K562 (cell line): ENCODE results near the gene LRRC59. TPM values are rescaled to one million over a fixed set of nuclear protein-coding genes. Genes with fewer than 3 reads are reported as not detected.

ENCODE experiments used
- ATAC-seq: fragments of 200-7000 bp; cut with Tn5 transposase; 3 replicates; pipeline ENCODE4 v1.9.1; 2020; ENCODE audit warnings: moderate library complexity
- BruUV-seq: library from RNA; stranded (reverse); fragments of 400-500 nt; replicated peaks from 2 replicates; lab custom pipeline; 2021; lab: Mats Ljungman, UMichigan
- CTCF ChIA-PET: fragments of 300-600 bp; formaldehyde crosslinking; extraction: SDS; loops from one replicate; lab custom pipeline; 2021; ENCODE audit warnings: low intra/inter-chr PET ratio; lab: Yijun Ruan, JAX
- POLR2A ChIA-PET: fragments of 300-600, 350-650 bp; sonication (Branson Sonifier 250); formaldehyde crosslinking; extraction: SDS; loops from one replicate; lab custom pipeline; 2021; ENCODE audit warnings: antibody characterized with exemption, inconsistent platforms; lab: Yijun Ruan, JAX
- DNase-seq, 4 experiments: peaks; one replicate each; pipeline versions ENCODE4 v3.0.0 to v3.0.0-alpha.2; 2011 to 2018; ENCODE audit warnings: low spot score in 3 of 4, mixed read lengths in 3 of 4; ENCODE audit errors: extremely low read depth in 1 of 4
- FAIRE-seq: peaks from 2 replicates; lab custom pipeline; 2011; peaks lifted over from hg19 to GRCh38; lab: Jason Lieb, UNC
- H2AFZ ChIP-seq: 2 replicates; pipeline ENCODE4 v1.6.0; 2011; ENCODE audit warnings: low read depth, low read length, control low read depth, inconsistent platforms
- H3K27ac ChIP-seq: fragments of 200-600 bp; 3 replicates; pipeline ENCODE4 v1.8.0; 2011; ENCODE audit warnings: low read depth, mild to moderate bottlenecking, control low read depth, inconsistent platforms, low read length, moderate library complexity, mixed read lengths; ENCODE audit errors: extremely low read depth
- H3K27me3 ChIP-seq, 2 experiments: fragments of 300-600 bp in 1 of 2; 2 replicates in 1 of 2; 3 replicates in 1 of 2; pipeline versions ENCODE4 v1.6.0 to v1.8.0; 2011; ENCODE audit warnings: inconsistent platforms in 2 of 2, low read length in 2 of 2, mild to moderate bottlenecking in 1 of 2, mixed read lengths in 1 of 2, moderate library complexity in 1 of 2; ENCODE audit not compliant: control insufficient read depth in 2 of 2, insufficient read depth in 2 of 2
- H3K36me3 ChIP-seq: fragments of 300-600 bp; 3 replicates; pipeline ENCODE4 v1.8.0; 2011; ENCODE audit warnings: mild to moderate bottlenecking, low read length, inconsistent platforms; ENCODE audit not compliant: control insufficient read depth, insufficient read depth
- H3K4me1 ChIP-seq, 2 experiments: fragments of 200-600 bp in 1 of 2; replicated peaks in 1 of 2; 2 replicates in 1 of 2; 3 replicates in 1 of 2; pipeline versions ENCODE4 v1.5.1 to v1.8.0; 2011; ENCODE audit warnings: inconsistent platforms in 2 of 2, low read length in 2 of 2, mild to moderate bottlenecking in 1 of 2, mixed read lengths in 1 of 2, moderate library complexity in 1 of 2; ENCODE audit not compliant: control insufficient read depth in 2 of 2, insufficient read depth in 2 of 2
- H3K4me2 ChIP-seq: 2 replicates; pipeline ENCODE4 v1.6.1; 2011; ENCODE audit warnings: low read length, control low read depth, inconsistent platforms, mixed read lengths; ENCODE audit not compliant: insufficient read depth
- H3K4me3 ChIP-seq: fragments of 200-600 bp; sonication (generic), shearing (Covaris generic); 2 replicates; pipeline ENCODE4 v1.5.1; 2016; ENCODE audit warnings: control low read depth, inconsistent platforms
- H3K79me2 ChIP-seq: fragments of 200-600 bp; 3 replicates; pipeline ENCODE4 v1.8.0; 2011; ENCODE audit warnings: low read length, inconsistent platforms; ENCODE audit not compliant: control insufficient read depth, insufficient read depth
- H3K9ac ChIP-seq, 2 experiments: 2 replicates each; pipeline versions ENCODE4 v1.6.0 to v1.6.1; 2011; ENCODE audit warnings: low read depth in 2 of 2, low read length in 2 of 2, control low read depth in 1 of 2, inconsistent platforms in 1 of 2, mild to moderate bottlenecking in 1 of 2, mixed read lengths in 1 of 2; ENCODE audit not compliant: insufficient read depth in 1 of 2
- H3K9me1 ChIP-seq: one replicate; pipeline ENCODE4 v1.6.0; 2011; ENCODE audit warnings: inconsistent platforms, mild to moderate bottlenecking, low read length, moderate library complexity; ENCODE audit not compliant: control insufficient read depth, insufficient read depth
- H3K9me3 ChIP-seq: replicated peaks from 2 replicates; pipeline ENCODE4 v1.5.1; 2011; ENCODE audit warnings: low read depth, low read length, inconsistent platforms; ENCODE audit not compliant: control insufficient read depth, insufficient read depth
- H4K20me1 ChIP-seq: replicated peaks from 2 replicates; pipeline ENCODE4 v1.6.1; 2011; ENCODE audit warnings: low read length, inconsistent platforms, mixed read lengths; ENCODE audit not compliant: control insufficient read depth, insufficient read depth
- DLX4 ChIP-seq: fragments of 250-450 bp; sonication (Bioruptor Pico); IDR thresholded peaks from 2 replicates; pipeline ENCODE4 v1.6.1; 2021; ENCODE audit warnings: mild to moderate bottlenecking
- EGR1 ChIP-seq: fragments of 450-650 bp; conservative IDR thresholded peaks from 2 replicates; pipeline ENCODE4 v1.6.1; 2017; ENCODE audit warnings: mild to moderate bottlenecking
- SIN3A ChIP-seq, 2 experiments: fragments of 150-350 bp in 1 of 2; IDR thresholded peaks; 2 replicates each; pipeline ENCODE4 v1.6.1; 2011 to 2016; ENCODE audit warnings: borderline replicate concordance in 2 of 2, low read depth in 2 of 2, low read length in 2 of 2, mild to moderate bottlenecking in 2 of 2, moderate library complexity in 2 of 2; ENCODE audit not compliant: control insufficient read depth in 1 of 2
- SMAD4 ChIP-seq: fragments of 250-450 bp; sonication (Bioruptor Pico); conservative IDR thresholded peaks from 2 replicates; pipeline ENCODE4 v1.8.0; 2021; ENCODE audit warnings: inconsistent platforms, mild to moderate bottlenecking, moderate library complexity
- STAG1 ChIP-seq: sonication (generic); formaldehyde crosslinking; IDR thresholded peaks from 2 replicates; pipeline ENCODE4 v1.5.0; 2020; ENCODE audit warnings: missing genetic modification reagents, borderline replicate concordance
- ZBTB9 ChIP-seq: fragments of 450-650 bp; formaldehyde crosslinking; IDR thresholded peaks from 2 replicates; pipeline ENCODE4 v1.4.0; 2020; ENCODE audit warnings: mild to moderate bottlenecking, moderate library complexity
- ZNF512 ChIP-seq: IDR thresholded peaks from 2 replicates; pipeline ENCODE4 v1.6.1; 2016; ENCODE audit warnings: missing genetic modification characterization, missing compliant biosample characterization
- ZNF644 ChIP-seq: fragments of 200-800 bp; sonication (Bioruptor generic); IDR thresholded peaks from 2 replicates; pipeline ENCODE4 v1.6.1; 2016; ENCODE audit warnings: low read depth, missing genetic modification characterization, missing compliant biosample characterization
- WGBS: fragments of 100-300 bp; shearing (Covaris generic); methylation state at CpG from one replicate; pipeline ENCODE4 v1.1.6; 2016; ENCODE audit warnings: low coverage, mixed read lengths; ENCODE audit not compliant: insufficient coverage; ENCODE audit errors: missing lambda C conversion rate; 5-methylcytosine and 5-hydroxymethylcytosine counted together
- in situ Hi-C: fragments of 300-500 bp; cut with MboI; formaldehyde crosslinking; loops from 4 replicates; pipeline ENCODE4 v1.15.0; 2018; ENCODE audit warnings: inconsistent platforms, mixed read lengths
- intact Hi-C: fragments of 100-400 bp; cut with micrococcal nuclease; formaldehyde crosslinking; loops from 2 replicates; pipeline ENCODE4 v1.14.2; 2022
- polyA plus RNA-seq, 8 experiments: library from polyadenylated mRNA; depleted of rRNA in 4 of 8; stranded (reverse) in 5 of 8; unstranded in 3 of 8; fragments of >200 nt; fragmentation: Nextera tagmentation in 2 of 8; fragmentation: Illumina TruSeq in 1 of 8; extraction: Ambion mirVana in 2 of 8; extraction: Trizol in 1 of 8; gene quantifications; 2 replicates each; pipeline versions ENCODE4 v1.2.1 to v1.2.3, GENCODE V29; 2011 to 2014; ENCODE audit warnings: inconsistent platforms in 1 of 8, missing spikeins in 1 of 8
- total RNA-seq, 7 experiments: library from RNA; depleted of rRNA in 6 of 7; stranded (reverse); fragments of >200 nt in 6 of 7; fragmentation: Illumina TruSeq in 2 of 7; extraction: Trizol in 2 of 7; gene quantifications; 2 replicates each; pipeline versions ENCODE4 v1.2.1 to v1.2.3, GENCODE V29; 2011 to 2021; ENCODE audit warnings: low replicate concordance in 1 of 7
- TF ChIP-seq, protein P1 (sequence below): sonication (generic); formaldehyde crosslinking; IDR thresholded peaks from 2 replicates; pipeline ENCODE4 v1.8.0; 2022; ENCODE audit warnings: missing genetic modification reagents, mild to moderate bottlenecking, moderate library complexity, borderline replicate concordance
- TF ChIP-seq, protein P2 (sequence below), 2 experiments: fragments of 450-650 bp; IDR thresholded peaks; 2 replicates each; pipeline ENCODE4 v1.6.1; 2018; ENCODE audit warnings: mild to moderate bottlenecking in 2 of 2, low read depth in 1 of 2; ENCODE audit not compliant: partially characterized antibody in 2 of 2

LRRC59 gene
- total and polyA plus RNA-seq, 9 of the 15 experiments (the other 6 are each of a cell fraction or from before 2014, with no cell fraction given): 27.8 to 244 (median 154) TPM

DNA sequence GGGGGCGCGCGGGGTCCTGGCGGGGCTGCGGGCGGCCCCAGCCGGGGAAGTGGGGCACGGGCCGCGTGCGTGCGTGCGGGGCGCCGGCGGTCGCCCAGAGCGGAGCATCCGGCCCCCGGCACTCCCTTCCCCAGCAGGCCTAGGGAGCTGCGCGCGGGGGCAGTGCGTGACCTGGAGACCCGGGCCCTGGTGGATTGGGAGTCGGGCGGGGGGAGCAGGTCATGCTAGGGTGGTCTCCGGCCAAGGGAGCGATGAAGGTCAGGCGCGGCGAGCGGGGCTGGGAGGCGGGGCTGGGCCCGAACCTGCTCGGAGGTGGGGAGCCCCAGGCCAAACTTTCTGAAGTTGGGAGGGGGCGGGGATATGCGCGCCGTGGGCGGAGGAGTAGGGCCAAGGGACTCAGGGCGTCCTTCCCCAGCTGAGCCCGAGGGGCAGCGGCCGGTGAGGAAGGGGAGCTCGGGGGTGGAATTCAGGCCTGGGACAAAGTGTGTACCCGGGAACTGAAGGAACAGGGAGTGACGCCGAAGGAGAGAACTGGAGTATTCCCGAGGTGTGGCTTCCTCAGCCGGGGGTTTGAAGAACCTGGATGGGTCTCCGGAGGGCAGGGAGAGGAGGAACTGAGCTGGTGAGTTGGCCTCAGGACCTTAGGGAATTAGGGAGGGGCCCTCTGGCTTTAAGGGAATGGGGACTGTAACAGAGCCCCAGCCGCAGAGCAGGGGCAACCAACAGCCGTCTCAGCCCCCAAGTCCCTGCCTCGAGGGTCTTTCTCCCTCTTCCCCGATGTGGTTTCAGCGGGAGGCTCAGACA, 50.8 kb downstream of the LRRC59 start:
- Histone ChIP-seq H3K36me3 (no peaks in the 10 kb centered on the region), H3K9me1 (peaks cover 3% of the 10 kb centered on the region), H3K27me3 (no peaks in the 10 kb centered on the region), H3K9ac (peak overlapping the region; percentile 65 to 94), H3K79me2 (peaks cover 18% of the 10 kb centered on the region), H3K9me3 (peaks cover 6% of the 10 kb centered on the region), H2AFZ (peak overlapping the region; percentile 89), H3K4me3 (peak overlapping the region; percentile 81), H3K27ac (peak overlapping the region; percentile 66), H3K4me2 (peak overlapping the region; percentile 88), H3K4me1 (peaks cover 8 to 29% of the 10 kb centered on the region in 2 experiments; a peak in 4 of 5 replicates), H4K20me1 (no peaks in the 10 kb centered on the region; the same call in 1 of the 2 replicates)
- FAIRE-seq (no peak), ATAC-seq (peak; percentile 66), DNase-seq (peak; percentile 56 to 75 (median 68))
- ChIA-PET CTCF (no interaction called here), POLR2A (interaction anchor here (0.6 to 1.2 kb wide), 7 partner anchors 9 to 1072 kb away, joined by 3 to 6 read pairs (median 3); no protein-coding TSS in a partner anchor)
- 2% methylated on average over 23 of the region's 57 CpGs for WGBS
- TSS peak; percentile 45 for BruUV-seq
- intact Hi-C loops (no loop called here), in situ Hi-C loops (no loop called here)
- no peak for TF ChIP-seq ZNF512 (tag)
- 0 out of 2 replicates have a peak, but pooled peaks have one; percentile 50 for TF ChIP-seq ZNF644 (tag)
- no peak for TF ChIP-seq DLX4 (CRISPR knock-in tag)
- TF ChIP-seq SIN3A (IDR thresholded peaks at IDR 0.05; ENCODE audit: borderline replicate concordance in 2 of 2, control insufficient read depth in 1 of 2, low read depth in 2 of 2, low read length in 2 of 2): peak in 1 of 2 experiments; percentile 26; a peak in 1 of 4 replicates
- TF ChIP-seq ZBTB9 (CRISPR knock-in tag): no peak
- 0 out of 2 replicates have a peak, but pooled peaks have one; percentile 7 for TF ChIP-seq SMAD4 (CRISPR knock-in tag)
- TF ChIP-seq EGR1: peak; percentile 86
- TF ChIP-seq, protein P1, sequence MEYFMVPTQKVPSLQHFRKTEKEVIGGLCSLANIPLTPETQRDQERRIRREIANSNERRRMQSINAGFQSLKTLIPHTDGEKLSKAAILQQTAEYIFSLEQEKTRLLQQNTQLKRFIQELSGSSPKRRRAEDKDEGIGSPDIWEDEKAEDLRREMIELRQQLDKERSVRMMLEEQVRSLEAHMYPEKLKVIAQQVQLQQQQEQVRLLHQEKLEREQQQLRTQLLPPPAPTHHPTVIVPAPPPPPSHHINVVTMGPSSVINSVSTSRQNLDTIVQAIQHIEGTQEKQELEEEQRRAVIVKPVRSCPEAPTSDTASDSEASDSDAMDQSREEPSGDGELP (CRISPR knock-in tag): peak; percentile 54; the same call in 1 of the 2 replicates
- no peak for TF ChIP-seq STAG1 (CRISPR knock-in tag)
- TF ChIP-seq, protein P2, sequence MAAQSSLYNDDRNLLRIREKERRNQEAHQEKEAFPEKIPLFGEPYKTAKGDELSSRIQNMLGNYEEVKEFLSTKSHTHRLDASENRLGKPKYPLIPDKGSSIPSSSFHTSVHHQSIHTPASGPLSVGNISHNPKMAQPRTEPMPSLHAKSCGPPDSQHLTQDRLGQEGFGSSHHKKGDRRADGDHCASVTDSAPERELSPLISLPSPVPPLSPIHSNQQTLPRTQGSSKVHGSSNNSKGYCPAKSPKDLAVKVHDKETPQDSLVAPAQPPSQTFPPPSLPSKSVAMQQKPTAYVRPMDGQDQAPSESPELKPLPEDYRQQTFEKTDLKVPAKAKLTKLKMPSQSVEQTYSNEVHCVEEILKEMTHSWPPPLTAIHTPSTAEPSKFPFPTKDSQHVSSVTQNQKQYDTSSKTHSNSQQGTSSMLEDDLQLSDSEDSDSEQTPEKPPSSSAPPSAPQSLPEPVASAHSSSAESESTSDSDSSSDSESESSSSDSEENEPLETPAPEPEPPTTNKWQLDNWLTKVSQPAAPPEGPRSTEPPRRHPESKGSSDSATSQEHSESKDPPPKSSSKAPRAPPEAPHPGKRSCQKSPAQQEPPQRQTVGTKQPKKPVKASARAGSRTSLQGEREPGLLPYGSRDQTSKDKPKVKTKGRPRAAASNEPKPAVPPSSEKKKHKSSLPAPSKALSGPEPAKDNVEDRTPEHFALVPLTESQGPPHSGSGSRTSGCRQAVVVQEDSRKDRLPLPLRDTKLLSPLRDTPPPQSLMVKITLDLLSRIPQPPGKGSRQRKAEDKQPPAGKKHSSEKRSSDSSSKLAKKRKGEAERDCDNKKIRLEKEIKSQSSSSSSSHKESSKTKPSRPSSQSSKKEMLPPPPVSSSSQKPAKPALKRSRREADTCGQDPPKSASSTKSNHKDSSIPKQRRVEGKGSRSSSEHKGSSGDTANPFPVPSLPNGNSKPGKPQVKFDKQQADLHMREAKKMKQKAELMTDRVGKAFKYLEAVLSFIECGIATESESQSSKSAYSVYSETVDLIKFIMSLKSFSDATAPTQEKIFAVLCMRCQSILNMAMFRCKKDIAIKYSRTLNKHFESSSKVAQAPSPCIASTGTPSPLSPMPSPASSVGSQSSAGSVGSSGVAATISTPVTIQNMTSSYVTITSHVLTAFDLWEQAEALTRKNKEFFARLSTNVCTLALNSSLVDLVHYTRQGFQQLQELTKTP (IDR thresholded peaks at IDR 0.05; ENCODE audit: low read depth in 1 of 2, partially characterized antibody in 2 of 2): no peak
